Muscle of leg (tissue), 16 donors: ENCODE data around the gene BBS7. TPM values are rescaled to one million over a fixed set of nuclear protein-coding genes. Genes with fewer than 3 reads are reported as not detected.

Experiments
- DNase-seq: peaks from one replicate; pipeline ENCODE4 v3.0.0; 2013
- H3K27ac ChIP-seq: one replicate; pipeline ENCODE4 v1.5.1; 2013; ENCODE audit warnings: mild to moderate bottlenecking, low read length, control low read depth
- H3K27me3 ChIP-seq: one replicate; pipeline ENCODE4 v1.6.1; 2013; ENCODE audit warnings: low read length; ENCODE audit not compliant: control insufficient read depth, insufficient read depth
- H3K36me3 ChIP-seq: one replicate; pipeline ENCODE4 v1.6.1; 2013; ENCODE audit warnings: low read length; ENCODE audit not compliant: control insufficient read depth, insufficient read depth
- H3K4me1 ChIP-seq: one replicate; pipeline ENCODE4 v1.6.1; 2013; ENCODE audit warnings: low read length; ENCODE audit not compliant: control insufficient read depth, insufficient read depth
- H3K4me3 ChIP-seq: one replicate; pipeline ENCODE4 v1.5.1; 2013; ENCODE audit warnings: low read length, control low read depth
- H3K9me3 ChIP-seq: replicated peaks from 2 replicates; pipeline ENCODE4 v1.6.1; 2013; ENCODE audit warnings: low read depth, low read length; ENCODE audit not compliant: control insufficient read depth
- WGBS: methylation state at CpG from one replicate; pipeline ENCODE4 v1.1.5; 2013; ENCODE audit warnings: missing lambda C conversion rate; ENCODE audit not compliant: insufficient coverage; 5-methylcytosine and 5-hydroxymethylcytosine counted together
- long read RNA-seq, 11 donors: transcript quantifications; one replicate each; lab custom pipeline, GENCODE V29; 2026
- polyA plus RNA-seq, 8 donors: library from polyadenylated mRNA; unstranded; fragments of 120-200 nt; gene quantifications; one replicate each; pipeline versions ENCODE4 v1.2.1 to v1.2.3, GENCODE V29; 2013; ENCODE audit warnings: inconsistent platforms in 1 of 8, low replicate concordance in 1 of 8; ENCODE audit not compliant: insufficient read length in 8 of 8, insufficient read depth in 1 of 8
- total RNA-seq: library from RNA; stranded (reverse); fragments of 120-200 nt; gene quantifications from one replicate; pipeline ENCODE4 v1.2.4, GENCODE V29; 2013

The BBS7 gene, protein sequence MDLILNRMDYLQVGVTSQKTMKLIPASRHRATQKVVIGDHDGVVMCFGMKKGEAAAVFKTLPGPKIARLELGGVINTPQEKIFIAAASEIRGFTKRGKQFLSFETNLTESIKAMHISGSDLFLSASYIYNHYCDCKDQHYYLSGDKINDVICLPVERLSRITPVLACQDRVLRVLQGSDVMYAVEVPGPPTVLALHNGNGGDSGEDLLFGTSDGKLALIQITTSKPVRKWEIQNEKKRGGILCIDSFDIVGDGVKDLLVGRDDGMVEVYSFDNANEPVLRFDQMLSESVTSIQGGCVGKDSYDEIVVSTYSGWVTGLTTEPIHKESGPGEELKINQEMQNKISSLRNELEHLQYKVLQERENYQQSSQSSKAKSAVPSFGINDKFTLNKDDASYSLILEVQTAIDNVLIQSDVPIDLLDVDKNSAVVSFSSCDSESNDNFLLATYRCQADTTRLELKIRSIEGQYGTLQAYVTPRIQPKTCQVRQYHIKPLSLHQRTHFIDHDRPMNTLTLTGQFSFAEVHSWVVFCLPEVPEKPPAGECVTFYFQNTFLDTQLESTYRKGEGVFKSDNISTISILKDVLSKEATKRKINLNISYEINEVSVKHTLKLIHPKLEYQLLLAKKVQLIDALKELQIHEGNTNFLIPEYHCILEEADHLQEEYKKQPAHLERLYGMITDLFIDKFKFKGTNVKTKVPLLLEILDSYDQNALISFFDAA
- total RNA-seq (11.9 TPM), polyA plus RNA-seq (10 to 100 TPM in 7 of 8 donors, 1 to 10 TPM in 1; 10.0 to 18.1 (median 12.8) TPM)
- long read RNA-seq, donor 1, partial matches to known transcripts, result 0 of 4 reads
- long read RNA-seq, donor 1, other reads (novel, unspliced or antisense), result 0 of 4 reads
- long read RNA-seq, donor 2, partial matches to known transcripts, result 0 of 1 reads
- long read RNA-seq, donor 2, other reads (novel, unspliced or antisense), result 0 of 1 reads
- long read RNA-seq, donor 3, transcript BBS7-202 (4 exons, 725 nt), result major isoform, 7 of 7 reads
- long read RNA-seq, donor 3, partial matches to known transcripts, result 0 of 7 reads
- long read RNA-seq, donor 3, other reads (novel, unspliced or antisense), result 0 of 7 reads
- long read RNA-seq, donor 4, partial matches to known transcripts, result 0 of 2 reads
- long read RNA-seq, donor 4, other reads (novel, unspliced or antisense), result 0 of 2 reads
- long read RNA-seq, donor 5, transcript BBS7-202 (4 exons, 725 nt), result major isoform, 17 of 22 reads
- long read RNA-seq, donor 5, partial matches to known transcripts, result 0 of 22 reads
- long read RNA-seq, donor 5, other reads (novel, unspliced or antisense), result 0 of 22 reads
- long read RNA-seq, donor 6, transcript BBS7-202 (4 exons, 725 nt), result major isoform, 9 of 11 reads
- long read RNA-seq, donor 6, partial matches to known transcripts, result 0 of 11 reads
- long read RNA-seq, donor 6, other reads (novel, unspliced or antisense), result 0 of 11 reads
- long read RNA-seq, donor 7, transcript BBS7-202 (4 exons, 725 nt), result major isoform, 6 of 6 reads
- long read RNA-seq, donor 7, partial matches to known transcripts, result 0 of 6 reads
- long read RNA-seq, donor 7, other reads (novel, unspliced or antisense), result 0 of 6 reads
- long read RNA-seq, donor 8, partial matches to known transcripts, result 0 of 1 reads
- long read RNA-seq, donor 8, other reads (novel, unspliced or antisense), result 0 of 1 reads
- long read RNA-seq, donor 9, partial matches to known transcripts, result 0 of 4 reads
- long read RNA-seq, donor 9, other reads (novel, unspliced or antisense), result 0 of 4 reads
- long read RNA-seq, donor 10, partial matches to known transcripts, result 0 of 6 reads
- long read RNA-seq, donor 10, other reads (novel, unspliced or antisense), result 0 of 6 reads
- long read RNA-seq, donor 11, partial matches to known transcripts, result 0 of 5 reads
- long read RNA-seq, donor 11, other reads (novel, unspliced or antisense), result 0 of 5 reads

DNA sequence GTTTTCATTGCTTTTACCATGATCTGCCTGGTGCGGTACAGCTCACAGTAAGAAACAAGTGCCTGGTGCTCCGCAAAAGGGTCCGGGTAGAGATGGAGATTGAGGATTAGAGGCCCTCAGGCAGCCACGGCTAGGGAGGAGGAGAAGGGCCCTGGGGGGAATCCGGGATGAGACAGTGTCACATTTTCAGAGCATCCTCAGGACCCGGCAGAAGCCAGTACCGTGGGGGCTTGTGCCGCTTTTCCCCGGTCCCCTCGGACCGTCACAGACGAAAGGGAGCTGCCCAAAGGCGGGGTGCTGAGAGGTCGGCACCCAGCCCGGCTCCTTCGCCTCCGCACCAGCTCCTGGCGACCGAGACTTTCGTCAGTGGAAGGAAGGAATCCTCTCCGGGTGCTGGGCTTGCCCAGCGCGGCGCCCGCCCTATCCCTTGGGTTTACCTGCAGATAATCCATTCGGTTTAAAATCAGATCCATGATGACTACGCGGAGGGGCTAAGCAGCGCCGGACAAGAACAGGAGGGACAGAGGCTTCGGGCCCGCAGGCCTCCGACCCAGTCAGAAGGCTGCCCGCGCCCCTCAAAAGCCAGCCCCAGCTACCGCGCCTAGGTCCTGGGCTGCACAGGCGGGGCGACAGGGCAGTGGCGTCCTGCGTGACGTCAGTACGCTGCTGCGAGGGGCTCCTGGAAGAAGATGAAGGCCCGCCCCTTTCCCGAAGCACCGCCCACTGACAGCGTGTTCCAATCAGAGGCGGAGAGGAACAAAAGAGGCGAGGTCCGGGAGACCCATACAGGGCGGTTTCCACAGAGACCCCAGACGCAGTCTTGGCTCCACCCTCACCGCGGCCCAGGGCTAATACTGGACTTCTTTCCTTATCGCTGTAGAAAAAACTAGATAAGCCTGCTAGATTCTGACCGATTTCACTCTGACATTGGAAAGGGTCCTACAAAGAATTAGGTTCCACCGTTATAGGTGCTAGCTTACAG lies at the start of gene BBS7:
TSS of gene BBS7 (minus strand) at position 634 of the 982 bp plus-strand sequence. CDS start at position 473, 161 bp downstream.
- peaks cover 4% of the 10 kb centered on the region for H3K4me1 ChIP-seq
- no peaks in the 10 kb centered on the region for H3K9me3 ChIP-seq
- peak within 1 kb of the TSS; percentile 80 for H3K27ac ChIP-seq
- under 1% methylated on average over 56 of the region's 58 CpGs for WGBS
- H3K36me3 ChIP-seq, result no peaks in the 10 kb centered on the region
- H3K27me3 ChIP-seq, result no peaks in the 10 kb centered on the region
- H3K4me3 ChIP-seq, result peak within 1 kb of the TSS; percentile 58
- DNase-seq, result peak; percentile 99

DNA sequence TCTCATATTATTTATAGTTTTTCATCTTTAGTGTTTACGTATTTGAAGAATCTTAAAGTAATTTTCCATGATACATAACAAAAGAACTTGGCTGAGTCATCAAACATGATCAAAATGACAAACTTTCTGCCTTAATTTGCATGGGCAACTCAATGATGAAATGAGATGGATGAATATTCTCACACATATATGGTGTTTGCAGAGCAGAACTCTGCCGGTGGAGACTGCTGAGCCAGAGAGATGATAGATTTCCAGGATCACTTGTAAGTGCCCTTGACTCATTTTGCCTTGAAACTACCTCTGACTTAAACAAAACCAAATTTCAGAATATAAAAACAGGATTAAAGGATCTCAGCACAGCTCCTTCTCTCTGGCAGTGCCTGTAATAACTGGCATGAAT lies 43.4 kb upstream of the BBS7 start:
- no peaks in the 10 kb centered on the region for H3K4me1 ChIP-seq
- no peaks in the 10 kb centered on the region for H3K36me3 ChIP-seq
- H3K4me3 ChIP-seq, result no peak overlapping the region
- H3K27ac ChIP-seq, result no peak overlapping the region
- no peaks in the 10 kb centered on the region for H3K9me3 ChIP-seq
- DNase-seq, result no peak
- WGBS, result no CpG with 5 or more reads among the region's 2 CpGs
- H3K27me3 ChIP-seq, result no peaks in the 10 kb centered on the region

DNA sequence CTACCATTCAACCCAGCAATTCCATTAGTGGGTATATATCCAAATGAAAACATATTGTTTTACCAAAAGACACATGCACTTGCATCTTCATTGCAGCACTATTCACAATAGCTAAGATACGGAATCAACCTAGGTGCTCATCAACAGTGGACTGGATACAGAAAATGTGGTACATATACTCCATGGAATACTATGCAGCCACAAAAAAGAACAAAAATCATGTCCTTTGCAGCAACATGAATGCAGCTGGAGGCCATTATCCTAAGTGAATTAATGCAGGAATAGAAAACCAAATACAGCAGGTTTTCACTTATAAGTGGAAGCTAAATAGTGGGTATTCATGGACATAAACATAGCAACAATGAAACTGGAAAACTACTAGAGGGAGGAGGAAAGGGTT lies 38.1 kb upstream of the BBS7 start:
- no peak for DNase-seq
- no peaks in the 10 kb centered on the region for H3K27me3 ChIP-seq
- H3K4me1 ChIP-seq, result no peaks in the 10 kb centered on the region
- no peaks in the 10 kb centered on the region for H3K9me3 ChIP-seq
- H3K27ac ChIP-seq, result no peak overlapping the region
- H3K36me3 ChIP-seq, result no peaks in the 10 kb centered on the region
- no peak overlapping the region for H3K4me3 ChIP-seq
- no CpG with 5 or more reads among the region's 1 CpG for WGBS

GRCh38 chr4:121900132-121900983 lies 30.1 kb upstream of the BBS7 start:
- Histone ChIP-seq H3K36me3 (no peaks in the 10 kb centered on the region), H3K27ac (no peak overlapping the region), H3K4me1 (no peaks in the 10 kb centered on the region), H3K9me3 (no peaks in the 10 kb centered on the region), H3K4me3 (no peak overlapping the region), H3K27me3 (no peaks in the 10 kb centered on the region)
- 80% methylated on average over 1 of the region's 4 CpGs for WGBS
- DNase-seq, result peak; percentile 66

- Histone ChIP-seq H3K4me3 (no peak overlapping the region), H3K27ac (no peak overlapping the region), H3K4me1 (no peaks in the 10 kb centered on the region), H3K36me3 (no peaks in the 10 kb centered on the region), H3K9me3 (no peaks in the 10 kb centered on the region), H3K27me3 (no peaks in the 10 kb centered on the region)
- no peak for DNase-seq
- WGBS, result 50% methylated on average over 4 of the region's 6 CpGs
These were observed 27.9 kb upstream of the BBS7 start for GRCh38 chr4:121898150-121898549.

- H3K4me1 ChIP-seq, result no peaks in the 10 kb centered on the region
- no peaks in the 10 kb centered on the region for H3K9me3 ChIP-seq
- no peaks in the 10 kb centered on the region for H3K27me3 ChIP-seq
- no CpG with 5 or more reads among the region's 1 CpG for WGBS
- H3K36me3 ChIP-seq, result no peaks in the 10 kb centered on the region
- DNase-seq, result no peak
- H3K27ac ChIP-seq, result no peak overlapping the region
- H3K4me3 ChIP-seq, result no peak overlapping the region
These were observed 17.9 kb upstream of the BBS7 start for GRCh38 chr4:121888134-121888533.

- Histone ChIP-seq H3K36me3 (no peaks in the 10 kb centered on the region), H3K9me3 (no peaks in the 10 kb centered on the region), H3K4me1 (no peaks in the 10 kb centered on the region), H3K4me3 (no peak overlapping the region), H3K27me3 (no peaks in the 10 kb centered on the region), H3K27ac (no peak overlapping the region)
- no CpG with 5 or more reads among the region's 2 CpGs for WGBS
- no peak for DNase-seq
These were observed 14.8 kb upstream of the BBS7 start for GRCh38 chr4:121885115-121885514.

- Histone ChIP-seq H3K27ac (no peak overlapping the region), H3K27me3 (no peaks in the 10 kb centered on the region), H3K4me1 (no peaks in the 10 kb centered on the region), H3K4me3 (no peak overlapping the region), H3K9me3 (no peaks in the 10 kb centered on the region), H3K36me3 (no peaks in the 10 kb centered on the region)
- no peak for DNase-seq
- WGBS, result 35% methylated on average over 2 of the region's 3 CpGs
These were observed 10.9 kb upstream of the BBS7 start for GRCh38 chr4:121881158-121881557.
